ENCODE data around the gene GREB1. TPM values are rescaled to one million over a fixed set of nuclear protein-coding genes. Genes with fewer than 3 reads are reported as not detected.

GREB1 gene
- total and polyA plus RNA-seq, 2 of the 13 experiments (the other 11 are each of a cell fraction or from before 2014, with no cell fraction given): 31.3 to 61.2 TPM

GRCh38 chr2:11680182-11680900 lies 146.5 kb downstream of the GREB1 start (continued):
- TF ChIP-seq CSRNP1 (CRISPR knock-in tag; IDR thresholded peaks at IDR 0.05) (no peak), CBFB (CRISPR knock-in tag; IDR thresholded peaks at IDR 0.05) (peak; percentile 36; the same call in 1 of the 2 replicates), ZGPAT (CRISPR knock-in tag; IDR thresholded peaks at IDR 0.05) (peak; percentile 73; the same call in 1 of the 2 replicates), ZNF234 (CRISPR knock-in tag; conservative IDR thresholded peaks at IDR 0.05) (no peak), PCBP1 (IDR thresholded peaks at IDR 0.05; ENCODE audit: borderline replicate concordance, low read depth, low read length) (no peak), ZFP91 (CRISPR knock-in tag; IDR thresholded peaks at IDR 0.05; ENCODE audit: borderline replicate concordance) (no peak), TAF1 (CRISPR knock-in tag; IDR thresholded peaks at IDR 0.05) (peak; percentile 29; the same call in 1 of the 2 replicates), FOXA1 (IDR thresholded peaks at IDR 0.05) (no peak), FOXA1 (CRISPR knock-in tag; IDR thresholded peaks at IDR 0.05) (0 out of 2 replicates have a peak, but pooled peaks have one; percentile 7), ZNF12 (CRISPR knock-in tag; IDR thresholded peaks at IDR 0.05) (no peak), TFDP1 (CRISPR knock-in tag; IDR thresholded peaks at IDR 0.05; ENCODE audit: borderline replicate concordance) (no peak), TARDBP (CRISPR knock-in tag; IDR thresholded peaks at IDR 0.05) (peak; percentile 21; the same call in 1 of the 2 replicates), PHF8 (CRISPR knock-in tag; IDR thresholded peaks at IDR 0.05) (peak; percentile 34; the same call in 1 of the 2 replicates), HOXA3 (CRISPR knock-in tag; IDR thresholded peaks at IDR 0.05) (0 out of 2 replicates have a peak, but pooled peaks have one; percentile 37), HDAC1 (CRISPR knock-in tag; IDR thresholded peaks at IDR 0.05) (peak; percentile 90), GATAD2A (CRISPR knock-in tag; IDR thresholded peaks at IDR 0.05) (peak; percentile 72), TBL1XR1 (IDR thresholded peaks at IDR 0.05; ENCODE audit: borderline replicate concordance, low read length, partially characterized antibody) (no peak), ZFY (CRISPR knock-in tag; IDR thresholded peaks at IDR 0.05) (peak; percentile 42; the same call in 1 of the 2 replicates), KDM5B (CRISPR knock-in tag; IDR thresholded peaks at IDR 0.05; ENCODE audit: borderline replicate concordance) (0 out of 2 replicates have a peak, but pooled peaks have one; percentile 29), ZNF33B (CRISPR knock-in tag; IDR thresholded peaks at IDR 0.05) (no peak), ELF4 (CRISPR knock-in tag; IDR thresholded peaks at IDR 0.05; ENCODE audit: borderline replicate concordance) (no peak)

Measured in HepG2 (cell line).